GM18499 (cell line): ENCODE measurements around the gene STYXL1.

Experiments used
- ATAC-seq: cut with Tn5 transposase; IDR thresholded peaks from one replicate; pipeline ENCODE4 v1.9.1; 2021; ENCODE audit warnings: moderate number of reproducible peaks; ENCODE audit not compliant: insufficient read depth, unreplicated experiment

The STYXL1 gene

DNA sequence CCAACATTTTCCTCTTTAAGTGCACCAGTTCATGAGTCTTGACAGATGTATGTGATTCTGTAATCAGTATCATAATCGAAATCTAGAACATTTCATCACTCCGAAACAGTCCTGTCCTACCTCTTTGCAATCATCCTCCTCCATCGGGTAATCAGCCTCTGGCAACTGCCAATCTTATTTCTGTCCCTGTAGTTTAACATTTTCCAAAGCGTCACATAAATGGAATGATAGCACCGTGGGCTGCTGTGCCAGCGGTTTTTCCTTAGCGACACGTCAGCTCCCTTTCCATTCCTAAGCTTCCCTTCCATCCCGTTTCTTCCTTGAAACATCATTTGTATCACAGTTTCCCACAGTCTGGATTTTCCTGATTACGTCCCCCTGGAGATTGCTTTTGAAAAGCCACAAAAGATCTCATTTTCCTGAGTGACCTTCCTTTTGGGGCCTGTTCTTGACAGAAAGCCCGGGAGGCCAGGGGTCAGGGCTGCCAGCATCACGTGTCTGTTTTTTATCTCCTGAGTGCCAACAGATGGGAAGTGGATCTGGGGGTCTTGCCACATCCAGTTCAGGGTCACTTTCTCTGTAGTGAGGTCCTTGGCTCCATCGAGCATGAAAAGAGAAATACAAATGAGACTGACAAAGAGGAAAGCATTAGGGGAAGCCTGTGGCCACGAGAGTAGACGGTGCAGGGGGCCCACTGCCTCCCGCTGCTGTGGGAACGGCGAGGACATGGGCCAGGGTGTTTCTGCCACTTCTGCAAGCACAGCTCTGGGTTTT, 85.0 kb downstream of the STYXL1 start:
- no peak for ATAC-seq

DNA sequence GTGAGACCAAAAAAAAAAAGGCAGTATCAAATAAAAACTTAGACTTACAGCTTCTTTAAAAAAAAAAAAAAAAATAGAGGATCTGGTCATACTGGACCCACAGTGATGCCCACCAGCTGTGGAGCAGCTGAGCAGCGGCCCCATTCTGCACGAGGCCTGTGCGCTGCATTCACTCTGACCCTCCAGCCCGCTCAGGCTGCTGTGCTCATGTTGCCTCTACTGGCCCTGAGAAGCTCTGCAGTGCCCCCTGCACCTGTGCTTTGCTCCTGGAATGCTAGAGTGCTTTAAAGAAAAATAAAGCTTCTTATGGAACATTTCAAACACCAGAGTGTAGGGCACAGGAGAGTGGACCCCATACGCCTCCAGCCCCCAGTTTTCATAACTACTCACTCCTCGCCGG, 86.6 kb downstream of the STYXL1 start:
- no peak for ATAC-seq

DNA sequence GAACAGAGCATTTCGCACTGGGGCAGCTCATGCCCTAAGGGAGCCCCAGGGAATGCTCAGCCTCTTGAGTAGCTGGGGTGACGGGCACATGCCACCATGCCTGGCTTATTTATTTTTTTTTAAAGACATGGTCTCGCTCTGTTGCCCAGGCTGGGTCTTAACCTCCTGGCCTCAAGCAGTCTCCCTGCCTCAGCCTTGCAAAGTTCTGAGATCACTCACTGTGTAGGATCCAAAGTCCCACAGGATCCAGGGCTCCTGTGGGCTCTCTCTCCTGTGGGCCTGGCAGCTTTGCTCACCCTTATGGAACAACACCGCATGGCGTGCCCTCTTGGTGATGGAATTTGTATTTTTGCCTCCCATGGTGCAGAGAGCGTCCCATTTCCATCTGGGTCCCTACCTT, 87.4 kb downstream of the STYXL1 start:
- no peak for ATAC-seq

DNA sequence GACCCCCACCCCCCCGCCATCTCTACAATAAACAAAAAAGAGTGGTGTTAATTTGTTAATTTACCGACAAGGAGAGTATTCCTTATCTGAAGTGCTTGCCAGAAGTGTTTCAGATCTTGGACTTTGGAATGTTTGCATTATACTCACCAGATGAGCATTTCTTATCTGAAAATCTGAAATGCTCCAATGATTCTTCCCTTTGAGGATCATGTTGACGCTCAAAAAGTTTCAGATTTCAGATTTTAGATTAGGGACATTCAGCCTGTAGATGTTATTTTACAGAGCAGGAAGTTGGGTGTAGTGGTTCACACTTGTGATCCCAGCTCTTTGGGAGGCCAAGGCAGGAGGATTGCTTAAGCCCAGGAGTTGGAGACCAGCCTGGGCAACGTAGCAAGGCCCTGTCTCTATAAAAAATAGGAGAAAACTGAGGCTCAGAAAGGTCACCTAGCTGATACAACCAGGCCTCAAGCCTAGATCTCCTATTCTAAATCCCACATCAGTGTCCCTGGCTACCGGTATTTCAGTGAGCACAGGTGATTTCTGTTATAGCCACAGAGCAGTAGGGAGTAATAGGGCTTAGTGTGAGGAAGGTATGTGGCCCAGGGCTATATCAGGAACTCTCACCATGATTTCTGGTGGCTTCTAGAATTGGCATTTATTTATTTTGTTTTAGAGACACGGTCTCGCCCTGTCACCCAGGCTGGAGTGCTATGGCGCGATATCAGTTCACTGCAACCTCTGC, 88.8 kb downstream of the STYXL1 start:
- ATAC-seq, result no peak

DNA sequence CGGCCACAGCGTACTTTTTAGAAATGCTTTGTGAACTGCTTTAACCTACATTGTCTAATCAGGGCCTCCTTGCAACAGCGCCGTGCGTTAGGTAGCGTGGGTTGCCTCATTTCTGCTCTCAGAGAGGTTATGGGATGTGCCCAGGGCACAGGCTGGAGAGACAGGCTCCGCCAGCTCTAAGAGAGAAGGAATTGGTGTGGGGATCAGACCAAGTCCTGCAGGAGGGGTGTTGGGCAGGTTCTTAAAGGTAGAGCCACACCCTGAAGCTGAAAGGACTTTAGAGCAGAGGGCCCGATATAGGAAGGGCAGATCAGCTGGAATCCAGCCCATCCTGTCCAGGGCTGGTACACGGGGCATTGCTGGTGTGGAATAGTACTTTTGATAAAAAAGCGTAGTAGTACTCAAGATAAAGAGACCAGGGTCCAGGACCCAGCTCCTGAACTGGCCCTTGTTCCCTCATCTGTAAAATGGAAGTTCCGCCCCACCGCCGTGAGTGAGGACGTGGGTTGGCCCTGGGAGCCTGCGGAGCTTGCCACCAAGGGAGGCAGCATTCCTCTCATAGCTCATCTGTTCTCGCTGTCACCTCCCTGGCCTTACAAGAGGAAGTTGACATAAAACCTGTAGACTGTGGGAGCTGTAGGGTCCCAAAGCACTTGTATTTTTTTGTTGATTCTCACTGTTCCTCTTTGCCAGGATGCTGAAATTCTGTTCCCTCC, 90.6 kb downstream of the STYXL1 start:
- ATAC-seq, result no peak

DNA sequence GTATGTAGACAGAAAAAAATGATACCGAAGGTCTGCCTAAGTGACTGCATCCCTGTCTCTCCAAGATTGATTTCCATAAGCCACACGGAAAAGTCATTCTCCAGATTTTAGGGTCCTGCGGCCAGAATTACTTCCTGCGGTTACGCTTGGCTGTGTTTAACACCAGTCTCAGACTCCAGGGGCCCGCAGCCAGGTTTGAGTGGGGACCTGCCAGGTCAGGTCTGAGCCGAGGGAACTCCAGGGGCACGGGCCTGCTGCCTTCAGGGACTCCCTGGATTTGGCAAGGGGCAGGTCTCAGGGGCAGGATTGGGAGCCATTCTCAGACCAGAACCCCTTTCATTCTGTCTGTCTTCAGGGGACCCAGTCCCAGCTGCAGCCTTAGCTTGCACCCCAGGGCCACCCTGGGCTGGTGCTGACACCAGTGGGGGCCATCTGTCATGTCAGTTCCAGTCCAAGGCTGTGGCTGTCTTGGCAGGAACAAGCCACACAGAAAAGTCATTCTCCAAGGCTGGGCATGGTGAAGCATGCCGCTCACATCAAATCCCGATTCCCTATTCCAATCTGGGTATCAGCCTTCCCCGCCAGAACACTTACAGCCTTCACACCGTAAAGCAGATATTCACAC, 92.4 kb downstream of the STYXL1 start:
- ATAC-seq, result no peak

DNA sequence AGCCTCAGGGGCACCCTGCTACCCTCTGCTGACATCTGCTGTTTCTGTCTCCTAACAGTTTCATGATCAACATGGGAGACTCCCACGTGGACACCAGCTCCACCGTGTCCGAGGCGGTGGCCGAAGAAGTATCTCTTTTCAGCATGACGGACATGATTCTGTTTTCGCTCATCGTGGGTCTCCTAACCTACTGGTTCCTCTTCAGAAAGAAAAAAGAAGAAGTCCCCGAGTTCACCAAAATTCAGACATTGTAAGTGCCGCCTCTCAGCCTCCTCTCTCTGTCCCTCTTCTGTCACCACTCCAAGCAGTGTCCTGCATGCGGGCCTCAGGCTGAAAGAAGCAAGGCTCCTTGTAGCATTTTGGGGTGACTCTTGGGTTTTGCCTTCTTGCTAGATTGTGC, 93.9 kb downstream of the STYXL1 start:
- no peak for ATAC-seq

DNA sequence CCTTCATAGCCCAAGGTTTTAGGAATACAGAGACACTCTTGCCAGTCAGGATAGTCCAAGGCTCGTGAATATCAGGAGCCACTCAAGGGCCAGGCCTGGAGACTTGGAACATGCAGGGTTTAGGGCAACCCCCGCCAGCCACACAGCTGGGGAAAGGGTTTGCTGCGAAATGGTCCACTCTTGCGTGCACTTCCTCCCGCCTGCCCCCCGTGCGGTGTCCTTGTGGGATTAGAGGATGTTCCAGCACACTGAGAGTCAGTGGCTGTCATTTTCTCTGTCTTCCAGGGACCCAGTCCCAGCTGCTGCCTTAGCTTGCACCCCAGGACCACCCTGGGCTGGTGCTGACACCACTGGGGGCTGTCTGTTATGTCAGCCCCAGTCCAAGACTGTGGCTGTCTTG, 94.4 kb downstream of the STYXL1 start:
- no peak for ATAC-seq

DNA sequence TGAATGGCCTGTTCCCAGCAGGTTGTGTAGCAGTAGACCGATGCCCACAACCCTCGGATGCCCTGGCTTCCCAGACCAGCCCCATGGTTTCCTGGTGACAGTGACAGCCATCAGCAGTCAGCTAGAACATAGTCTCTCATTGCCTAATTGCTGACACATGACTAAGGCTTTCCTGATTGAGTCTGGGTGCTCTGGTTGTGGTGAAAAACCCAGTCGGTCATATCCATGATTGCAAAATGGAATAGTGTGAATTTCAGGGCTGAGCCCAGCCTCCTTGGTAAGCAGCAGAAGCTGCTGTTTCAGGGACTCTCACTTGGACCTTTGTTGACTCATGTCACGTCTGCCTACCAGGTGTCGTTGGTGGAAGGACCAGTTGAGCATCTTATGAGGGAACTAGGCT, 96.3 kb downstream of the STYXL1 start:
- ATAC-seq, result no peak

DNA sequence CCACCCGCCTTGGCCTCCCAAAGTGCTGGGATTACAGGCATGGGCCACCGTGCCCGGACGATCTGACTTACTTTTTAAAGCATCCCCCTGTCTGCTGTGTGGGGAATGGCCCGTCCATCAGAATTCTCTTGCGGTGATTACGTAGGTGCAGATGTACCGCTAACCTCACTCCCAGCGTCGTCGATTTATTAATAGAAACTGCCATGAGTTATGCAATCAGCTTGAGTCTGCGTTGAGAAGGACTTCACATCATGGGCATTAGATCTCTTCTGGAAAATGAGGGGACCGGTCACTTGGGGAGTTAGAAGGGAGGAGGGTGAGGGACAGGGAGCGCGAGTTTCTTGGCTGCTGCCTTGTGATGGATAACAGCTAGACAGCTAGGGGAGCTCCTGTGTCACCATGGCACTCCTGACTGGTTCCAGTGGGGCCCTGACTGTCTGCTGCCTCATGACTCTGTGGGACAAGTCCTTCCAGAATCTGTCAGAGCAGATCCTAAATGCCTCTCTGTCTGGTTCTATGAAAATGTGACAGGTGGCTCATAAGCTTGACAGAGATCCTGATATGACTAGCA, 97.6 kb downstream of the STYXL1 start:
- ATAC-seq, result no peak

DNA sequence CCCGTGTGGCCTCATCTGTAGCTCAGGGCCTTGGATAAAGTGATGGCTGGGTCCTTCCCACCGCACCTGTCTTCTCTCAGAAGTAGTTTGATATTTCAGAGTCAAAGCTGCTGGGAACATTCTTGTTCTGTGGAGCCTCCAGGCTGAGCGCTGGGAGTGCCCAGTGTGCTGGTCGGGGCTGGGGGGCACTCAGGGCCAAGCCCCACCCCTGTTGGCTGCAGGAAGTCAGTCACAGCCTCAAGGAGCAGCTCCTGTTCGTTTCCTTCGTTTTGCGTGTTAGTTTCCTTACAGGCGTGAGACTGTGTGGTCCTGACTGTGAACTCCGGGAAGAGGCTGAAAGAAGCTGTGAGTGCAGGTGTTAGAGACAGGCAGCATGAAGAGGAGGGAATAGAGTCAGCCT, 99.6 kb downstream of the STYXL1 start:
- ATAC-seq, result no peak
